Measurements from ENCODE around the gene SERPINA9. TPM values are rescaled to one million over a fixed set of nuclear protein-coding genes. Genes with fewer than 3 reads are reported as not detected.

SERPINA9 gene
- total and polyA plus RNA-seq, 4 donors: not detected

- DNase-seq (no peak), ATAC-seq (ENCODE audit: insufficient read depth, low FRiP score) (no peak)
- Histone ChIP-seq H3K4me3 (no peak overlapping the region), H3K9me3 (ENCODE audit: control insufficient read depth in 4 of 4, insufficient read depth in 3 of 4, low read length in 3 of 4) (no peaks in the 10 kb centered on the region), H3K36me3 (ENCODE audit: control insufficient read depth in 4 of 4, insufficient read depth in 4 of 4, low read length in 4 of 4) (no peaks in the 10 kb centered on the region), H3K27me3 (ENCODE audit: control insufficient read depth in 3 of 3, insufficient read depth in 3 of 3, low read length in 2 of 3) (no peaks in the 10 kb centered on the region), H3K9ac (ENCODE audit: insufficient read depth in 1 of 2, low read length in 2 of 2) (no peak overlapping the region), H3K27ac (ENCODE audit: low read depth in 1 of 2, low read length in 1 of 2) (no peak overlapping the region), H3K4me1 (ENCODE audit: control insufficient read depth in 5 of 5, insufficient read depth in 5 of 5, low read length in 5 of 5) (peaks cover 0 to 9% (median 0%) of the 10 kb centered on the region in 5 donors)
- TF ChIP-seq CTCF (IDR thresholded peaks at IDR 0.05; ENCODE audit: control extremely low read depth, extremely low read depth): no peak
- WGBS, 2 donors: 33 to 35% methylated on average over 5 of the region's 5 CpGs
Observed at GRCh38 chr14:94486883-94487282, 10.9 kb upstream of the SERPINA9 start.

- H3K27ac ChIP-seq (ENCODE audit: low read depth in 1 of 2, low read length in 1 of 2): no peak overlapping the region
- peaks cover 0 to 9% (median 0%) of the 10 kb centered on the region in 5 donors for H3K4me1 ChIP-seq (ENCODE audit: control insufficient read depth in 5 of 5, insufficient read depth in 5 of 5, low read length in 5 of 5)
- H3K9me3 ChIP-seq (ENCODE audit: control insufficient read depth in 4 of 4, insufficient read depth in 3 of 4, low read length in 3 of 4): peaks cover 0 to 5% (median 0%) of the 10 kb centered on the region in 4 donors
- DNase-seq: peak; percentile 62 to 72 (median 67)
- no peaks in the 10 kb centered on the region for H3K27me3 ChIP-seq (ENCODE audit: control insufficient read depth in 3 of 3, insufficient read depth in 3 of 3, low read length in 2 of 3)
- WGBS, 2 donors: 16 to 19% methylated on average over 26 of the region's 26 CpGs
- TF ChIP-seq CTCF (IDR thresholded peaks at IDR 0.05; ENCODE audit: control extremely low read depth, extremely low read depth): peak; percentile 85
- H3K36me3 ChIP-seq (ENCODE audit: control insufficient read depth in 4 of 4, insufficient read depth in 4 of 4, low read length in 4 of 4): no peaks in the 10 kb centered on the region
- H3K4me3 ChIP-seq: no peak overlapping the region
- no peak overlapping the region for H3K9ac ChIP-seq (ENCODE audit: insufficient read depth in 1 of 2, low read length in 2 of 2)
- peak; percentile 73 for ATAC-seq (ENCODE audit: insufficient read depth, low FRiP score)
Observed at GRCh38 chr14:94485944-94486841, 10.2 kb upstream of the SERPINA9 start.

DNA sequence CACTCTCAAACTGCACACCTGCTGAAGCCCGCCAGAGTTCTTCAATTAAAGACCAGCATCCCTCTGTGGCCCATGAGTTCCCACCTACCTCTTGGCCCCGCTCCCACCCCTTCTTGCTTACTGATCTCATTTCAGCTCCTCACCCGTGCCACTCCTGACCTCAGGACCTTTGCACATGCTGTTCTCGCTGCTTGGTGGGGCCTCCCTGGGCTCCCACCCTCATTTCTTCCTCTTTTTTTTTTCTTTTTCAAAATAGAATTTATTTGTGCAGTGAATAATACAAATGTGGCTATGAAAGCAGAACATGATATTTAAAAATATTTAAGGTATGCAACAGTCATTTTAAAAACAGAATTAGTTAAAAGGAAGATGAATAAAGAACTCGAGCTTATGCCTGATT is 8.5 kb upstream of the SERPINA9 start:
- Histone ChIP-seq H3K27ac (ENCODE audit: low read depth in 1 of 2, low read length in 1 of 2) (no peak overlapping the region), H3K27me3 (ENCODE audit: control insufficient read depth in 3 of 3, insufficient read depth in 3 of 3, low read length in 2 of 3) (no peaks in the 10 kb centered on the region), H3K9ac (ENCODE audit: insufficient read depth in 1 of 2, low read length in 2 of 2) (no peak overlapping the region), H3K36me3 (ENCODE audit: control insufficient read depth in 4 of 4, insufficient read depth in 4 of 4, low read length in 4 of 4) (no peaks in the 10 kb centered on the region), H3K4me1 (ENCODE audit: control insufficient read depth in 5 of 5, insufficient read depth in 5 of 5, low read length in 5 of 5) (peaks cover 0 to 9% (median 0%) of the 10 kb centered on the region in 5 donors), H3K9me3 (ENCODE audit: control insufficient read depth in 4 of 4, insufficient read depth in 3 of 4, low read length in 3 of 4) (peaks cover 0 to 5% (median 0%) of the 10 kb centered on the region in 4 donors), H3K4me3 (no peak overlapping the region)
- no peak for DNase-seq
- 81 to 86% methylated on average over 5 of the region's 5 CpGs for WGBS, 2 donors
- TF ChIP-seq CTCF (IDR thresholded peaks at IDR 0.05; ENCODE audit: control extremely low read depth, extremely low read depth): no peak
- ATAC-seq (ENCODE audit: insufficient read depth, low FRiP score): no peak

Measured in lung (tissue), 12 donors.